ENCODE results near the gene CNTF. TPM values are rescaled to one million over a fixed set of nuclear protein-coding genes. Genes with fewer than 3 reads are reported as not detected.

CNTF gene, protein sequence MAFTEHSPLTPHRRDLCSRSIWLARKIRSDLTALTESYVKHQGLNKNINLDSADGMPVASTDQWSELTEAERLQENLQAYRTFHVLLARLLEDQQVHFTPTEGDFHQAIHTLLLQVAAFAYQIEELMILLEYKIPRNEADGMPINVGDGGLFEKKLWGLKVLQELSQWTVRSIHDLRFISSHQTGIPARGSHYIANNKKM
- total RNA-seq: 1.5 and 1.6 TPM in 2 replicates

DNA sequence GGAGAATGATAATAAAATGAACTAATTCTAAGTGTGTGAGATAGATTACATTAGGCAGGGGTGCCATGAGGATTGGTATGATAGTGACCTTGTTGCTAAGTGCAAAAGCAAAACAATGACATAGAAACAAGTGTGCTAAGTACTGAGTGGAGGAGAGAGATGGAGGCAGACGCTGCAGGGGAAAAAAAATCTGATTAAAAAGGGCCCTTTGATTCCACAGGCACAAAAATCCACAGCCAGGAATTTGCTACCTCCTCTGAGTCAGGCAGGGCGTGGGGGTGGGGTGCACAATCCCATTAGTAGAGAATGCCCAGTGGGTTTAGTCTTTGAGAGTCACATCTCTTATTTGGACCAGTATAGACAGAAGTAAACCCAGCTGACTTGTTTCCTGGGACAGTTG is at the start of gene CNTF:
CNTF (plus strand) TSS at position 322 of the 400 bp plus-strand sequence. CDS start 88 bp downstream, outside the sequence.

DNA sequence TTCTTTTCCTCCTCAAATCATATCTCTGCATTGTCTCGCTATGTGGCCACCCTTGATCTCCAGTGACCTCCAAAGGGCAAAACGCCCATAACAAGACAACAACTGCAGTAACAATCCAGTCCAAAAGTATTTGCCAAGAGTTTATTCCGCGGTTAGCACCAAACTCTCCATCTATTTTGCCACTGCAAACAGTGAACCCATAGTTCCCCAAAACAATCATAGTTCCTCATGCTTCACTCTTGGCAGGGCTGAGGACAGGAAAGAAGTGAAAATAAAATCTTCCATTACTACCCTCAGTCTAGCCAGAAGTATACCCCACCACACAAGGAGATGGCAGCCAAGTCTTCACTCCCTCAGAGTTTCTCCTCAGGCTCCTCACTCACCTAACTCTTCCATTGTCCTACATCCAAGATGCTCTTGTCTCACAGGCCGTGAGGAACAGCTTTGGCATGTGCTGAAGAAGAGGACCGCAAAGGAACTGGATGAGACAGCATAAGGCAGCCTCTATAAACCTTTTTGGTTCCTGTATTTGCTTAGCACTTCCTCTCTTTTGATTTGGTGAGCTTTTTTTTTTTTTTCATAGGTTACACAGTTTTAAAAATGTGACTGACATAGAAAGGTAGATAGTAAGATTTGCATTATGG is 47.0 kb upstream of the CNTF start, which contains the start of gene LPXN:
LPXN (minus strand) TSS at position 480 of the 644 bp plus-strand sequence; CDS start at position 396, 84 bp downstream.

DNA sequence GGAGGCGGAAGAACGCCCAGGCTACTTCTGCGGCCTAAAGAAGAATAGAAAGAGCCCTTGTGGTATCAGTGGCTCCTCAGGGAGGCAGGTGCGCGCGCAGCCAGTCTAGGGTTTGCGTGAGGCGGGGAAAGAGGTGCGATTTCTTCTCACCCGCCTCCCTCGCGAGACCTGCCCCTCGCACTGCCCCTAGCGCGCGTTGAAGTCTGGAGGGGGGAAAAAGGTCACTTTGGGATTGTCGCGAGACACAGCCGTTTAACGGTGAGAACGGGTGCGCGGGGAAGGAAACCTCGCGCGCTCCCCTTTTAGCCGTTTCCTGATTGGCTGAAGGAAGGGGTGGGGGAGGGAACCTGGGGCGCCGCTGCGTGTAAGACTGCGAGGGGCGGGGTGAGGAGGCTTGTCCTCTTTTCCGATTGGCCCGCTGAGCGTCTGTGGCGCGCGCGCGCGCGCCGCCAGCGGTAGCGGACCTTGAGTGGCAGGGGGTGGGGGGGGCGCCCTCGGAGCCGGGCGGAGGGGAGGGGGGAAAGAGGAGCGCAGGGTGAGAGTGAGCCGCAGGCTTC is 43.8 kb upstream of the CNTF start, which contains the start of gene ZFP91:
ZFP91 (plus strand) TSS at position 429 of the 557 bp plus-strand sequence. CDS start 219 bp downstream, outside the sequence.

Other genes starting within 250 kb of the CNTF start
- not detected in 2 replicates for gene OR5B3, start 215.8 kb upstream of the CNTF start, total RNA-seq
- not detected in 2 replicates for gene OR5B2, start 194.5 kb upstream of the CNTF start, total RNA-seq
- not detected in 2 replicates for gene OR5B12, start 180.4 kb upstream of the CNTF start, total RNA-seq
- gene OR5B21, start 114.6 kb upstream of the CNTF start, total RNA-seq: not detected in 2 replicates
- 2.4 and 3.0 TPM in 2 replicates for gene LPXN, start 46.8 kb upstream of the CNTF start, total RNA-seq
- 39.3 and 39.7 TPM in 2 replicates for gene ZFP91, start 43.6 kb upstream of the CNTF start, total RNA-seq
- not detected in 2 replicates for gene GLYAT, start 109.3 kb downstream of the CNTF start, total RNA-seq
- gene GLYATL2, start 222.0 kb downstream of the CNTF start, total RNA-seq: under 0.01 and 0.09 TPM in 2 replicates